Measurements from ENCODE around the gene SNRNP200.

GRCh38 chr2:96342085-96342484, 36.7 kb upstream of the SNRNP200 start:
- no peak for TF ChIP-seq CTCF (IDR thresholded peaks at IDR 0.05)
- TF ChIP-seq POLR2A (IDR thresholded peaks at IDR 0.05) = no peak
